Calu3 (cell line): ENCODE results near the gene TPBGL. TPM values are rescaled to one million over a fixed set of nuclear protein-coding genes. Genes with fewer than 3 reads are reported as not detected.

Experiments
- BruUV-seq: library from RNA; stranded (reverse); fragments of 400-500 nt; replicated peaks from 2 replicates; lab custom pipeline; 2021; lab: Mats Ljungman, UMichigan
- CTCF ChIA-PET: fragments of 300-600 bp; sonication (Branson Sonifier 250); formaldehyde crosslinking; loops from one replicate; lab custom pipeline; 2022; ENCODE audit warnings: antibody characterized with exemption; lab: Charles Lee
- DNase-seq: peaks from one replicate; pipeline ENCODE4 v3.0.0; 2022
- H3K27ac Mint-ChIP-seq: one replicate; pipeline ENCODE4 v1.8.0; 2022; ENCODE audit warnings: mixed read lengths; ENCODE audit not compliant: unreplicated experiment
- H3K27me3 Mint-ChIP-seq: one replicate; pipeline ENCODE4 v1.8.0; 2022; ENCODE audit warnings: mixed read lengths; ENCODE audit not compliant: unreplicated experiment
- H3K36me3 Mint-ChIP-seq: one replicate; pipeline ENCODE4 v1.8.0; 2022; ENCODE audit warnings: mild to moderate bottlenecking, moderate library complexity, mixed read lengths; ENCODE audit not compliant: insufficient read depth, unreplicated experiment
- H3K4me1 Mint-ChIP-seq: one replicate; pipeline ENCODE4 v1.8.0; 2022; ENCODE audit warnings: mild to moderate bottlenecking, low read depth, mixed read lengths; ENCODE audit not compliant: unreplicated experiment
- H3K4me3 Mint-ChIP-seq: one replicate; pipeline ENCODE4 v1.8.0; 2022; ENCODE audit warnings: mild to moderate bottlenecking, low read depth, moderate library complexity, mixed read lengths; ENCODE audit not compliant: unreplicated experiment
- H3K9me3 Mint-ChIP-seq: one replicate; pipeline ENCODE4 v1.8.0; 2022; ENCODE audit warnings: low read depth, mixed read lengths; ENCODE audit not compliant: unreplicated experiment
- CTCF ChIP-seq: fragments of 200-600 bp; IDR thresholded peaks from one replicate; pipeline ENCODE4 v1.8.0; 2022; ENCODE audit warnings: antibody characterized with exemption; ENCODE audit not compliant: unreplicated experiment
- intact Hi-C: fragments of 100-400 bp; cut with micrococcal nuclease; formaldehyde crosslinking; loops from one replicate; pipeline ENCODE4 v1.10.0; 2022; ENCODE audit not compliant: unreplicated experiment
- total RNA-seq: library from RNA; stranded (reverse); gene quantifications from 2 replicates; pipeline ENCODE4 v1.2.3, GENCODE V29; 2022

Gene TPBGL
- total RNA-seq, 1 experiment from 2014 or later, result not detected

- no peaks in the 10 kb centered on the region for H3K36me3 Mint-ChIP-seq
- H3K4me3 Mint-ChIP-seq, result no peak overlapping the region
- no TSS peak for BruUV-seq
- no peak for TF ChIP-seq CTCF
- no peaks in the 10 kb centered on the region for H3K4me1 Mint-ChIP-seq
- no peak overlapping the region for H3K27ac Mint-ChIP-seq
- H3K9me3 Mint-ChIP-seq, result no peaks in the 10 kb centered on the region
- CTCF ChIA-PET, result interaction anchor here (0.7 to 1.4 kb wide), 4 partner anchors 10 to 294 kb away, joined by 3 to 5 read pairs (median 4); no protein-coding TSS in a partner anchor
- DNase-seq, result no peak
- intact Hi-C loops, result no loop called here
- H3K27me3 Mint-ChIP-seq, result peaks cover 55% of the 10 kb centered on the region
Observed at GRCh38 chr11:75223954-75224643, 16.5 kb upstream of the TPBGL start.

- CTCF ChIA-PET, result no interaction called here
- H3K4me3 Mint-ChIP-seq, result no peak overlapping the region
- no peak for TF ChIP-seq CTCF
- no peaks in the 10 kb centered on the region for H3K9me3 Mint-ChIP-seq
- BruUV-seq, result no TSS peak
- peaks cover 59% of the 10 kb centered on the region for H3K27me3 Mint-ChIP-seq
- H3K27ac Mint-ChIP-seq, result no peak overlapping the region
- no peaks in the 10 kb centered on the region for H3K36me3 Mint-ChIP-seq
- intact Hi-C loops, result no loop called here
- no peaks in the 10 kb centered on the region for H3K4me1 Mint-ChIP-seq
- no peak for DNase-seq
Observed at GRCh38 chr11:75225794-75226193, 14.8 kb upstream of the TPBGL start.

GRCh38 chr11:75229466-75229865 is 11.1 kb upstream of the TPBGL start:
- CTCF ChIA-PET, result interaction anchor here (0.9 to 1.3 kb wide), 2 partner anchors 19 to 207 kb away, joined by 3 to 4 read pairs; no protein-coding TSS in a partner anchor
- Mint-ChIP-seq H3K9me3 (peaks cover 3% of the 10 kb centered on the region), H3K4me3 (no peak overlapping the region), H3K4me1 (no peaks in the 10 kb centered on the region), H3K27me3 (peaks cover 80% of the 10 kb centered on the region), H3K27ac (no peak overlapping the region), H3K36me3 (no peaks in the 10 kb centered on the region)
- intact Hi-C loops, result no loop called here
- no TSS peak for BruUV-seq
- no peak for DNase-seq
- no peak for TF ChIP-seq CTCF

GRCh38 chr11:75230621-75231020 is 10.0 kb upstream of the TPBGL start:
- Mint-ChIP-seq H3K27me3 (peaks cover 73% of the 10 kb centered on the region), H3K36me3 (no peaks in the 10 kb centered on the region), H3K27ac (no peak overlapping the region), H3K4me1 (no peaks in the 10 kb centered on the region), H3K9me3 (peaks cover 3% of the 10 kb centered on the region), H3K4me3 (no peak overlapping the region)
- no peak for DNase-seq
- CTCF ChIA-PET, result interaction anchor here (1.1 to 2.3 kb wide), 2 partner anchors 14 to 16 kb away, joined by 4 to 5 read pairs; no protein-coding TSS in a partner anchor
- TF ChIP-seq CTCF, result no peak
- BruUV-seq, result no TSS peak
- intact Hi-C loops, result no loop called here
